HUES48 (cell line): ENCODE data around the gene FAM236A.
"Not testable (repeated sequence)": the region's sequence is repeated elsewhere in the genome, so short reads cannot be mapped to it uniquely, and the experiment has no call there.

Experiments
- H3K27ac ChIP-seq: one replicate; pipeline ENCODE4 v1.7.0; 2013; ENCODE audit warnings: low read depth, low read length, inconsistent platforms
- H3K27me3 ChIP-seq: 2 replicates; pipeline ENCODE4 v1.6.1; 2013; ENCODE audit warnings: mild to moderate bottlenecking, low read length; ENCODE audit not compliant: control insufficient read depth, insufficient read depth
- H3K36me3 ChIP-seq: 2 replicates; pipeline ENCODE4 v1.6.1; 2013; ENCODE audit warnings: low read length; ENCODE audit not compliant: control insufficient read depth, insufficient read depth
- H3K4me1 ChIP-seq: 2 replicates; pipeline ENCODE4 v1.6.1; 2013; ENCODE audit warnings: mild to moderate bottlenecking, low read length; ENCODE audit not compliant: control insufficient read depth, insufficient read depth
- H3K4me3 ChIP-seq: 2 replicates; pipeline ENCODE4 v1.5.1; 2013; ENCODE audit warnings: mild to moderate bottlenecking, low read depth, low read length
- H3K9ac ChIP-seq: 2 replicates; pipeline ENCODE4 v1.6.1; 2013; ENCODE audit warnings: mild to moderate bottlenecking, low read depth, low read length, moderate library complexity
- H3K9me3 ChIP-seq: 2 replicates; pipeline ENCODE4 v1.6.1; 2013; ENCODE audit warnings: low read length; ENCODE audit not compliant: control insufficient read depth, insufficient read depth

Gene FAM236A

DNA sequence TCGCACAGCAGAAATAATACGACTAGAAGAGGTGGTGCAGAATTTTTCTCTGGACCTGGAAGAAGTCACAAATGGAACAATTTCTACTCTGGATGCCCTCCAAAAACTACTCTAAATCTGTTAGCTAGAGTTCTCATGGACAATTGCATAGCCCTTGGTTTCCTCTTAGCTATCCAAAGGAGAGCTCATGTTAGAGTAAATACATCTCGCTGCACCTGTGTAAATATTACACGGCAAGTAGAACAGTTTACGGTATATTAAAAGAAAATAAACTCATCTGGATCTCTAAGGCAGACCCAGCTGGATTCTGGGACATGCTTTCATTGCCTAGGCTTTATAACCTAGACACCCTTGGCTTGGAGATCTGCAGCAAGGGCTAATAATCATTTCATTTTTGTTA, 33.9 kb downstream of the FAM236A start:
- H3K9me3 ChIP-seq, H3K36me3 ChIP-seq, H3K9ac ChIP-seq, H3K4me3 ChIP-seq, H3K4me1 ChIP-seq, H3K27ac ChIP-seq, H3K27me3 ChIP-seq: not testable (repeated sequence)

- not testable (repeated sequence) for H3K27ac ChIP-seq, H3K4me1 ChIP-seq, H3K9me3 ChIP-seq, H3K9ac ChIP-seq, H3K4me3 ChIP-seq, H3K36me3 ChIP-seq, H3K27me3 ChIP-seq
Measured at GRCh38 chrX:72974885-72975284, 36.9 kb downstream of the FAM236A start.

DNA sequence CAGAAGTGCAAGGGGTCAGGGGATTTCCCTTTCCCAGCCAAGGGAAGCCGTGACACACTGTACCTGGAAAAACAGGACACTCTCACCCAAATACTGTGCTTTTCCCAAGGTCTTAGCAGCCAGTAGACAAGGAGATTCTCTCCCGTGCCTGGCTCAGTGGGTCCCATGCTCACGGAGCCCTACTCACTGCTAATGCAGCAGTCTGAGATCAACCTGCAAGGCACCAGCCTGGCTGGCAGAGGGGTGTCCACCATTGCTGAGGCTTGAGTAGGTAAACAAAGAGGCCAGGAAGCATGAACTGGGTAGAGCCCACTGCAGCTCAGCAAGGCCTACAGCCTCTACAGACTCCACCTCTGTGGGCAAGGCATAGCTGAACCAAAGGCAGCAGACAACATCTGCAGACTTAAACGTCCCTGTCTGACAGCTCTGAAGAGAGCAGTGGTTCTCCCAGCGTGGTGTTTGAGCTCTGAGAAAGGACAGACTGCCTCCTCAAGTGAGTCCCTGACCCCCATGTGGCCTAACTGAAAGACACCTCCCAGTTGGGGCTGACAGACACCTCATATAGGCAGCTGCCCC, 43.0 kb downstream of the FAM236A start:
- not testable (repeated sequence) for H3K4me1 ChIP-seq, H3K4me3 ChIP-seq, H3K27ac ChIP-seq, H3K27me3 ChIP-seq, H3K9ac ChIP-seq, H3K36me3 ChIP-seq
- peaks cover 16% of the 10 kb centered on the region for H3K9me3 ChIP-seq
